Gastrocnemius medialis (tissue), 4 donors: ENCODE measurements around the gene HUWE1. TPM values are rescaled to one million over a fixed set of nuclear protein-coding genes. Genes with fewer than 3 reads are reported as not detected.

ENCODE experiments used
- ATAC-seq, 2 donors: fragments of 150-250 bp; one replicate each; pipeline ENCODE4 v1.9.1; 2016
- DNase-seq, 2 donors: peaks; one replicate each; pipeline ENCODE4 v3.0.0-alpha.2; 2019
- H3K27ac ChIP-seq, 4 donors: fragments of 200-600 bp; sonication (generic); 1 replicate in 1 of 4; 2 replicates in 3 of 4; pipeline ENCODE4 v1.5.1; 2016 to 2018; ENCODE audit warnings: mild to moderate bottlenecking in 2 of 4, moderate library complexity in 1 of 4
- H3K27me3 ChIP-seq, 3 donors: fragments of 200-600 bp; sonication (generic) in 2 of 3; 1 replicate in 1 of 3; 2 replicates in 2 of 3; pipeline versions ENCODE4 v1.5.1 to v1.6.0; 2016 to 2019; ENCODE audit warnings: mild to moderate bottlenecking in 1 of 3, moderate library complexity in 1 of 3
- H3K36me3 ChIP-seq, 2 donors: fragments of 200-600 bp; sonication (generic) in 1 of 2; one replicate each; pipeline ENCODE4 v1.5.1; 2017 to 2018
- H3K4me1 ChIP-seq, 2 donors: fragments of 200-600 bp; sonication (generic) in 1 of 2; one replicate each; pipeline ENCODE4 v1.5.1; 2016 to 2017; ENCODE audit warnings: mild to moderate bottlenecking in 2 of 2
- H3K4me3 ChIP-seq, 4 donors: fragments of 200-600 bp; sonication (generic) in 3 of 4; 1 replicate in 1 of 4; 2 replicates in 3 of 4; pipeline ENCODE4 v1.5.1; 2016 to 2019; ENCODE audit warnings: mild to moderate bottlenecking in 2 of 4
- H3K9me3 ChIP-seq, 3 donors: fragments of 200-600 bp; sonication (generic) in 2 of 3; 1 replicate in 1 of 3; 2 replicates in 2 of 3; pipeline ENCODE4 v1.5.1; 2016 to 2019
- CTCF ChIP-seq, 5 experiments: fragments of 450-650 bp in 3 of 5; fragments of 200-600 bp in 2 of 5; sonication (generic) in 2 of 5; IDR thresholded peaks in 4 of 5; conservative IDR thresholded peaks in 1 of 5; 1 replicate in 4 of 5; 2 replicates in 1 of 5; pipeline ENCODE4 v1.5.1; 2016 to 2019; ENCODE audit warnings: antibody characterized with exemption in 5 of 5, mild to moderate bottlenecking in 3 of 5, moderate library complexity in 3 of 5
- POLR2A ChIP-seq, 2 donors: fragments of 450-650 bp; IDR thresholded peaks; one replicate each; pipeline ENCODE4 v1.6.1; 2017; ENCODE audit warnings: antibody characterized with exemption in 2 of 2, mild to moderate bottlenecking in 2 of 2, moderate library complexity in 2 of 2
- in situ Hi-C, 4 donors: fragments of 200-750 bp; cut with MboI; loops; one replicate each; pipeline versions ENCODE4 v1.15.0 to v1.8.0; 2017; ENCODE audit warnings: low sequenced_read_pairs in 4 of 4
- intact Hi-C: fragments of 100-400 bp; cut with DNase I; formaldehyde crosslinking; loops from one replicate; pipeline ENCODE4 v1.15.1; 2023; ENCODE audit warnings: low total_unique reads
- total RNA-seq, 4 donors: library from RNA; depleted of rRNA; stranded (reverse); fragments of >200 nt; gene quantifications; one replicate each; pipeline versions ENCODE4 v1.1.0 to v1.2.3, GENCODE V29; 2016

HUWE1 gene
- total RNA-seq, 4 donors from 2014 or later = 99.7 to 173 (median 142) TPM

GRCh38 chrX:53716328-53717088 lies 30.0 kb upstream of the HUWE1 start:
- Histone ChIP-seq H3K27me3 (no peaks in the 10 kb centered on the region), H3K4me3 (no peak overlapping the region), H3K9me3 (no peaks in the 10 kb centered on the region), H3K27ac (no peak overlapping the region), H3K36me3 (no peaks in the 10 kb centered on the region), H3K4me1 (no peaks in the 10 kb centered on the region)
- intact Hi-C loops = no loop called here
- in situ Hi-C loops = no loop called here
- TF ChIP-seq POLR2A (IDR thresholded peaks at IDR 0.05) (no peak), CTCF (IDR thresholded peaks at IDR 0.05 in 4 of 5, conservative IDR thresholded peaks at IDR 0.05 in 1 of 5) (no peak)
- no peak for DNase-seq
- ATAC-seq = no peak

GRCh38 chrX:53715346-53715924 lies 28.9 kb upstream of the HUWE1 start:
- Histone ChIP-seq H3K4me1 (no peaks in the 10 kb centered on the region), H3K4me3 (no peak overlapping the region), H3K27me3 (no peaks in the 10 kb centered on the region), H3K27ac (no peak overlapping the region), H3K9me3 (no peaks in the 10 kb centered on the region), H3K36me3 (no peaks in the 10 kb centered on the region)
- in situ Hi-C loops = no loop called here
- DNase-seq (no peak), ATAC-seq (no peak)
- intact Hi-C loops = no loop called here
- TF ChIP-seq CTCF (IDR thresholded peaks at IDR 0.05 in 4 of 5, conservative IDR thresholded peaks at IDR 0.05 in 1 of 5) = no peak
- TF ChIP-seq POLR2A (IDR thresholded peaks at IDR 0.05) = no peak

GRCh38 chrX:53714580-53715345 lies 28.2 kb upstream of the HUWE1 start:
- Histone ChIP-seq H3K36me3 (no peaks in the 10 kb centered on the region), H3K9me3 (no peaks in the 10 kb centered on the region), H3K4me3 (no peak overlapping the region), H3K27ac (no peak overlapping the region), H3K27me3 (no peaks in the 10 kb centered on the region), H3K4me1 (no peaks in the 10 kb centered on the region)
- DNase-seq = no peak
- TF ChIP-seq POLR2A (IDR thresholded peaks at IDR 0.05) = no peak
- in situ Hi-C loops (no loop called here), intact Hi-C loops (no loop called here)
- ATAC-seq = no peak

GRCh38 chrX:53713987-53714579 lies 27.6 kb upstream of the HUWE1 start:
- intact Hi-C loops (no loop called here), in situ Hi-C loops (no loop called here)
- no peak for TF ChIP-seq POLR2A (IDR thresholded peaks at IDR 0.05)
- TF ChIP-seq CTCF (IDR thresholded peaks at IDR 0.05 in 4 of 5, conservative IDR thresholded peaks at IDR 0.05 in 1 of 5) = no peak
- Histone ChIP-seq H3K27ac (no peak overlapping the region), H3K36me3 (no peaks in the 10 kb centered on the region), H3K9me3 (no peaks in the 10 kb centered on the region), H3K27me3 (no peaks in the 10 kb centered on the region), H3K4me3 (no peak overlapping the region), H3K4me1 (no peaks in the 10 kb centered on the region)
- DNase-seq = no peak
- no peak for ATAC-seq

GRCh38 chrX:53711436-53711835 lies 24.9 kb upstream of the HUWE1 start:
- H3K36me3 ChIP-seq = no peaks in the 10 kb centered on the region
- in situ Hi-C loops = no loop called here
- no peaks in the 10 kb centered on the region for H3K9me3 ChIP-seq
- H3K4me1 ChIP-seq = no peaks in the 10 kb centered on the region
- ATAC-seq = no peak
- H3K4me3 ChIP-seq = no peak overlapping the region
- no peaks in the 10 kb centered on the region for H3K27me3 ChIP-seq
- DNase-seq = no peak
- intact Hi-C loops = no loop called here
- TF ChIP-seq CTCF (IDR thresholded peaks at IDR 0.05 in 4 of 5, conservative IDR thresholded peaks at IDR 0.05 in 1 of 5) (no peak), POLR2A (IDR thresholded peaks at IDR 0.05) (no peak)
- H3K27ac ChIP-seq = no peak overlapping the region
